CD4-positive, alpha-beta T cell treated with Interleukin-6 at 100 ng/mL for 8 hours (primary cell): ENCODE results near the gene NOL8.

Experiments
- DNase-seq: peaks from one replicate; pipeline ENCODE4 v3.0.0-alpha.2; 2020; ENCODE audit warnings: mixed read lengths, low spot score

The NOL8 gene

GRCh38 chr9:92266486-92266885, 58.7 kb downstream of the NOL8 start:
- DNase-seq, result no peak

- no peak for DNase-seq
Measured at GRCh38 chr9:92265154-92265553, 60.0 kb downstream of the NOL8 start.

DNA sequence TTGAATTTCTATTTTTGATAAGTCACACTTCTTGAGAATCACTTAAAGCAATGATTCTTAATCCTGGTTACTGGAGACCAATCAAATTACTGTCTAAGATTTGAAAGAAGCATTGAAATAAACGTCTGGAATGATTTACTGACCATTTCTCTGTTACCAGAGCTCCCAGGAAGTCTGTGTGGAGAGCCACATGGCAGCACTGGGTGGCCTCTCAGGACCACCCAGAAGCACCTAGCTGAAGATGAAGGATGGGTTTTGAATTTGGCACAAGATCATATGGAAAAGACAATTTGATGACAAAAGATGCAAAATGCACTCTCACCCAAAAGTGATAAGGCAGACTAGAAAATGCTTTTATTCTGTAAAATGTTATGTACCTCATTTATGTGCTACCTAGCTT, 62.0 kb downstream of the NOL8 start:
- no peak for DNase-seq

DNA sequence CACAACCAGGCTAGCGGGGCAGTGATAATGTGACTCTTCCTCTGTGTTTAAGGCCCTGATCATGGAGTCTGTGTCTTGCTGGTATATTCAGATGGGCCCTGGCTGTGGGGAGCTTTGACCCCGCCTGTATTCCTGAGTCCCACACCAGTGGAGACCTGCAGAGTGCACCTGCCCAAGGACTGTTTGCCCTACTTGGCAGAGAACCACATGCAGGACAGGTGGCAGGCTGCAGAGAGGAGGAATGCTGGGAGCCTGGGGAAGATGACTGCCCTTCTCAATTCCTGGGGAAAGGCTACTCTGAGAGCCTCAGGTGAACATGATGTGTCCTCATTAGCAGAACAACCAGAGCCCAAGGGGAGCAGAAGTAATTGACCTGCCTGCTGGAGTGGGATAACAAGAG, 67.8 kb downstream of the NOL8 start:
- no peak for DNase-seq

- DNase-seq, result no peak
Measured at GRCh38 chr9:92254381-92255337, 70.5 kb downstream of the NOL8 start.

DNA sequence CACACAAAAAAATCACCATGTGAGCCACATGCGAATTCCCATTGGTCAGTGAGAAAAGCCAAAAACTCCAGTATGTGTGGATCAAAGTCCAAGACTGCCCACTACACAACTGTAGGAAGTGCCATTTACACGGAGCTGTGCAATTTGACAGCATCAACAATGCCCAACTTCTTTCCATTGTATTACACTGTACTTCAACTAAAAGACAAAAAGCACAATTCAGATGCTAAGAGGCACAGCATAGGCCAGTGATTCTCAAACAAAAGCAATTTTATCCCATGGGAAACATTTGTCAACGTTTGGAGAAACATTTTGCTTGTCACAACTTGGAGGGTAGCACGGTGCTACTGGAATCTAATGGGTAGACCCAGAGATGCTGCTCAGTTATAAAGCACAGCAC, 71.5 kb downstream of the NOL8 start:
- no peak for DNase-seq

- no peak for DNase-seq
Measured at GRCh38 chr9:92247981-92248380, 77.2 kb downstream of the NOL8 start.
